Measurements from ENCODE around the gene ANXA5.

DNA sequence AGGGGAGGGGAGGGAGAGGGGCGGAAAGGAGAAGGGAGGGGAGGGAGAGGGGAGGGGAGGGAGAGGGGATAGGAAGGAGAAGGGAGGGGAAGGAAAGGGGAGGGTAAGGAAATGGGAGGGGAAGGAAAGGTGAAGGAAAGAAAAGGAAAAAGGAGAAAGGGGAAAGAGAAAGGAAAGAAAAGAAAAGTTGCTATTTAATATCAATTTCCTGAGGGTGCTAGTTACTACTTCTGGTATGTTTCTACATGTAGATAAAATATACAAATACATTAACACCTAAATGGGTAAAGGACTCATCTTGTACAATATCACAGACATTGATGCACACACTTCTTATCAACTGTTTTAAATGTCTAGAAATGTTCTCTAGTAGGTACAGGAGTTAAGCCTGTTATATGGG lies 22.6 kb downstream of the ANXA5 start:
- TF ChIP-seq, protein P1, sequence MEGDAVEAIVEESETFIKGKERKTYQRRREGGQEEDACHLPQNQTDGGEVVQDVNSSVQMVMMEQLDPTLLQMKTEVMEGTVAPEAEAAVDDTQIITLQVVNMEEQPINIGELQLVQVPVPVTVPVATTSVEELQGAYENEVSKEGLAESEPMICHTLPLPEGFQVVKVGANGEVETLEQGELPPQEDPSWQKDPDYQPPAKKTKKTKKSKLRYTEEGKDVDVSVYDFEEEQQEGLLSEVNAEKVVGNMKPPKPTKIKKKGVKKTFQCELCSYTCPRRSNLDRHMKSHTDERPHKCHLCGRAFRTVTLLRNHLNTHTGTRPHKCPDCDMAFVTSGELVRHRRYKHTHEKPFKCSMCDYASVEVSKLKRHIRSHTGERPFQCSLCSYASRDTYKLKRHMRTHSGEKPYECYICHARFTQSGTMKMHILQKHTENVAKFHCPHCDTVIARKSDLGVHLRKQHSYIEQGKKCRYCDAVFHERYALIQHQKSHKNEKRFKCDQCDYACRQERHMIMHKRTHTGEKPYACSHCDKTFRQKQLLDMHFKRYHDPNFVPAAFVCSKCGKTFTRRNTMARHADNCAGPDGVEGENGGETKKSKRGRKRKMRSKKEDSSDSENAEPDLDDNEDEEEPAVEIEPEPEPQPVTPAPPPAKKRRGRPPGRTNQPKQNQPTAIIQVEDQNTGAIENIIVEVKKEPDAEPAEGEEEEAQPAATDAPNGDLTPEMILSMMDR (IDR thresholded peaks at IDR 0.05; ENCODE audit: low read depth, low read length): no peak
- TF ChIP-seq POLR2A (IDR thresholded peaks at IDR 0.05; ENCODE audit: extremely low read depth, insufficient read length): no peak
- no peak for TF ChIP-seq MYC (IDR thresholded peaks at IDR 0.05; ENCODE audit: low read depth, low read length)
- TF ChIP-seq, protein P2, sequence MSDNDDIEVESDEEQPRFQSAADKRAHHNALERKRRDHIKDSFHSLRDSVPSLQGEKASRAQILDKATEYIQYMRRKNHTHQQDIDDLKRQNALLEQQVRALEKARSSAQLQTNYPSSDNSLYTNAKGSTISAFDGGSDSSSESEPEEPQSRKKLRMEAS (IDR thresholded peaks at IDR 0.05; ENCODE audit: low read depth, low read length): no peak

Measured in NB4 (cell line).